Suprapubic skin (tissue), 4 donors: ENCODE results near the gene GAL3ST2.

ENCODE experiments used
- CTCF ChIP-seq, 2 donors: fragments of 200-600 bp in 1 of 2; fragments of 450-650 bp in 1 of 2; sonication (generic) in 1 of 2; IDR thresholded peaks; one replicate each; pipeline ENCODE4 v1.5.1; 2016 to 2019; ENCODE audit warnings: antibody characterized with exemption in 2 of 2, mild to moderate bottlenecking in 1 of 2, moderate library complexity in 1 of 2
- POLR2A ChIP-seq, 2 donors: fragments of 450-650 bp; IDR thresholded peaks; one replicate each; pipeline ENCODE4 v1.6.1; 2017; ENCODE audit warnings: antibody characterized with exemption in 2 of 2, mild to moderate bottlenecking in 2 of 2, moderate library complexity in 2 of 2
- POLR2AphosphoS5 ChIP-seq, 3 donors: sonication (generic); formaldehyde crosslinking; IDR thresholded peaks; one replicate each; pipeline ENCODE4 v1.6.1; 2017; ENCODE audit warnings: antibody characterized with exemption in 3 of 3

- TF ChIP-seq CTCF (IDR thresholded peaks at IDR 0.05): no peak
- TF ChIP-seq POLR2A (IDR thresholded peaks at IDR 0.05): no peak
- no peak for TF ChIP-seq POLR2AphosphoS5 (IDR thresholded peaks at IDR 0.05)
Observed at GRCh38 chr2:241755777-241756176, 20.8 kb upstream of the GAL3ST2 start.
